ENCODE data around the gene AMOTL1. TPM values are rescaled to one million over a fixed set of nuclear protein-coding genes. Genes with fewer than 3 reads are reported as not detected.

The AMOTL1 gene
- polyA plus RNA-seq, 6 donors from 2014 or later: 0.07 to 0.15 TPM; not detected in 4

- H3K4me3 Mint-ChIP-seq: no peak overlapping the region
- DNase-seq (no peak), ATAC-seq (ENCODE audit: low read depth in 2 of 2) (no peak)
- no peaks in the 10 kb centered on the region for H3K27me3 Mint-ChIP-seq
- H3K36me3 Mint-ChIP-seq: peaks cover 0 to 6% of the 10 kb centered on the region in 2 donors
- H3K27ac Mint-ChIP-seq: peak overlapping the region in 3 of 6 donors; percentile 3 to 34 (median 16)
- H3K4me1 Mint-ChIP-seq: peaks cover 8 to 18% (median 10%) of the 10 kb centered on the region in 3 donors
- H3K9me3 Mint-ChIP-seq: no peaks in the 10 kb centered on the region
These were observed 88.3 kb downstream of the AMOTL1 start for GRCh38 chr11:94856443-94856842.

DNA sequence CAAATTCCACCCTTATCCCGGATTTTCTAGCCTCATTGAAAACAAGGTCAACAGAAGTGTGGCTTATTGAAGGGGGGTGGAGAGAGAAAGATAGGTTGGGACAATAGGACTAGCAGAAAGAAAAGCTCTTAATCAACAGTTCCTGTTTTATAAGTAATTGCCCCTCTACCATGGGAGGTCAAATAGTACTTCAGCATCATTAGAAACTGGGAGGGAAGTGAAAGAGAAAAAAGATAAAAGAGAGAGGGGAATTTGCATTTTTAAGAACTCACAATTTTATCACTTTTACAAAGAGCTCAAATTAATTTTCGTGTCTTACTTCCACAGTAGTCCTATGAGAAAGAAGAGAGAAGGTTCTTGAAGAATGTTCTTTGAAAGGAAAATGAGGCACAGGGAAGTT, 89.2 kb downstream of the AMOTL1 start:
- peaks cover 8 to 18% (median 10%) of the 10 kb centered on the region in 3 donors for H3K4me1 Mint-ChIP-seq
- H3K4me3 Mint-ChIP-seq: peak overlapping the region in 2 of 8 donors; percentile 15 to 29
- no peaks in the 10 kb centered on the region for H3K27me3 Mint-ChIP-seq
- H3K27ac Mint-ChIP-seq: peak overlapping the region in 3 of 6 donors; percentile 26 to 70 (median 69)
- DNase-seq (no peak), ATAC-seq (ENCODE audit: low read depth in 2 of 2) (peak; percentile 34 to 74)
- H3K9me3 Mint-ChIP-seq: no peaks in the 10 kb centered on the region
- H3K36me3 Mint-ChIP-seq: peaks cover 0 to 6% of the 10 kb centered on the region in 2 donors

DNA sequence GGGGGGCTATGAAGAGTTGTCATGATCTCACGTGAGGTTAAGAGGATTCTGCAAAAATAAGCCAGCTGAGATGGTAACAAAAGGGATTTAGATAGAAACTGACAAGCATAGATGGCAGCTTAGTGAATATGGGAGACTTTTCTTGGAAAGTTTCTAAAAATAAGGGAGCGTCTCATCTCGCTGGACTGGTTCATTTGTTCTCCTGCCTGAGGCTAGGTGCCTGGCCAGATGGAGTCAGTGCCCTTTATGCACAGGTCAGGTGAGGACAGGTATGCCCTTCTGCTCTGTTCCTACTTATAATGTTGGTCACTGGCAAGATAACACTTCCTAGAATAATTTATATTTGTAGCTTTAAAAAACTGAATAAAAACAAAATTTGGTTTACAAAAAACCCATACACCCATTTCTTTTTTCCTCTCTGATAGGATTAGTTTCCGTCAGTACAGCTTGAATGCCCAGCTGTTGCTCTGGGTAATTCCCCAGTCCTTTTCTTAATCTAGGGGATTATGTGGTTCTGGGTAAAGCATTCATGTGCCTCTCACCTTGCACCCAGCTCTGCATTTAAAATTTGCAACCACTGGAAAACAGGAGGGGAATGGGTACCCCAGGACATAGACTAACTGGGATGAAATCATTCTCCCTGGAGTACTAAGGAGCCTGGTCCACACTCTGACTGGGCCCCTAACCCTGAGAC, 90.0 kb downstream of the AMOTL1 start:
- ATAC-seq (ENCODE audit: low read depth in 2 of 2) (no peak), DNase-seq (no peak)
- H3K27me3 Mint-ChIP-seq: no peaks in the 10 kb centered on the region
- H3K27ac Mint-ChIP-seq: no peak overlapping the region
- H3K9me3 Mint-ChIP-seq: no peaks in the 10 kb centered on the region
- H3K36me3 Mint-ChIP-seq: peaks cover 0 to 6% of the 10 kb centered on the region in 2 donors
- H3K4me3 Mint-ChIP-seq: peak overlapping the region in 1 of 8 donors; percentile 6
- peaks cover 8 to 18% (median 10%) of the 10 kb centered on the region in 3 donors for H3K4me1 Mint-ChIP-seq

DNA sequence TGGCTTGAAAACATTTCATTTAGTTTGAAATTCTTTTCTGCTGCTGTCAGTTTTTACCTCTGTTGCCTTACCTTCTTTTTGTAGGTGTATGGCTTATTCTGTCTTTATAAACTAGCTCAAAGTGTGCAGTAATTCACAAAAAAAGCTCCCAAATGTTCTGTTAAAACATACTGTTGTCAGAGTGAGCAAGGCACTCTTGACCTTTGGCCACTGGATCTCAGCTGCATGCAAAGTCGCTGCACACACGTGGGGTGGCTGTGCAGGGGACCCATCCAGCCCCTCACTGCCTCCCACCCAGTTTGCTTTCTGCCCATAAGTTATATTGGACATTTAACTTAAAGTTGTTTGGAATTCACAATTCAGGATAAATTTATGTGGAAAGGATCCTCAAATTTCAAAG, 92.2 kb downstream of the AMOTL1 start:
- Mint-ChIP-seq H3K4me1 (peaks cover 8 to 18% (median 10%) of the 10 kb centered on the region in 3 donors), H3K4me3 (no peak overlapping the region), H3K9me3 (no peaks in the 10 kb centered on the region), H3K36me3 (no peaks in the 10 kb centered on the region), H3K27ac (no peak overlapping the region), H3K27me3 (no peaks in the 10 kb centered on the region)
- no peak for ATAC-seq (ENCODE audit: low read depth in 2 of 2)
- no peak for DNase-seq

GRCh38 chr11:94861306-94861845, 93.2 kb downstream of the AMOTL1 start:
- Mint-ChIP-seq H3K27ac (no peak overlapping the region), H3K9me3 (no peaks in the 10 kb centered on the region), H3K4me3 (no peak overlapping the region), H3K36me3 (no peaks in the 10 kb centered on the region), H3K27me3 (no peaks in the 10 kb centered on the region), H3K4me1 (peaks cover 8 to 18% (median 10%) of the 10 kb centered on the region in 3 donors)
- no peak for ATAC-seq (ENCODE audit: low read depth in 2 of 2)
- no peak for DNase-seq

- peak overlapping the region in 1 of 6 donors; percentile 4 for H3K27ac Mint-ChIP-seq
- H3K4me3 Mint-ChIP-seq: no peak overlapping the region
- no peaks in the 10 kb centered on the region for H3K27me3 Mint-ChIP-seq
- no peaks in the 10 kb centered on the region for H3K36me3 Mint-ChIP-seq
- DNase-seq (no peak), ATAC-seq (ENCODE audit: low read depth in 2 of 2) (no peak)
- no peaks in the 10 kb centered on the region for H3K9me3 Mint-ChIP-seq
- no peaks in the 10 kb centered on the region for H3K4me1 Mint-ChIP-seq
These were observed 95.0 kb downstream of the AMOTL1 start for GRCh38 chr11:94862926-94863880.

DNA sequence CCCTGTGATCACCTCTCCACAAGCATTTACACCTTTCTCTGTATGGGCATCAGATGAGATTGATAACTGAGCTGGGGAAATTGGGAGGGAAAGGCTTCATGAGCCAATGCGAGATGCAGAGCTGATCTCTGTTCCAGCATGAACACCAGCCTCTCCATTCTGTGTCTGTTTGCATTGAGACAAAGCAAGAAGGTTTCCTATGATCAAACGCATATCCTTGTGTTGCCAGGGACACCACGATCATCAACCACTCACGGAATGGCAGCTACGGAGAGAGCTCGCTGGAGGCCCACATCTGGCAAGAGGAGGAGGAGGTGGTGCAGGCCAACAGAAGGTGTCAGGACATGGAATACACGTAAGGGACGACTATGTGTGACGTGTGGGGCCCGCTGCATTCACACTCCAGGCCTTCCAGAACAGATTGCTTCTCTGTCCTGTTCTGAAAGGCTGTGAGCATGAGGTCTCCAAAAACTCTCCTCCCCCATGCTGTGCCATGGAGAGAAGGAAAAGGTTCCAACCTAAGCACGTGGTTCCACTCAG, 96.4 kb downstream of the AMOTL1 start:
- ATAC-seq (ENCODE audit: low read depth in 2 of 2): no peak
- no peaks in the 10 kb centered on the region for H3K36me3 Mint-ChIP-seq
- H3K27ac Mint-ChIP-seq: peak overlapping the region in 2 of 6 donors; percentile 28 to 53
- DNase-seq: no peak
- H3K9me3 Mint-ChIP-seq: no peaks in the 10 kb centered on the region
- H3K4me3 Mint-ChIP-seq: no peak overlapping the region
- H3K27me3 Mint-ChIP-seq: no peaks in the 10 kb centered on the region
- H3K4me1 Mint-ChIP-seq: no peaks in the 10 kb centered on the region

- Mint-ChIP-seq H3K9me3 (no peaks in the 10 kb centered on the region), H3K27ac (no peak overlapping the region), H3K27me3 (no peaks in the 10 kb centered on the region), H3K36me3 (no peaks in the 10 kb centered on the region), H3K4me3 (no peak overlapping the region), H3K4me1 (no peaks in the 10 kb centered on the region)
- DNase-seq (no peak), ATAC-seq (ENCODE audit: low read depth in 2 of 2) (no peak)
These were observed 98.2 kb downstream of the AMOTL1 start for GRCh38 chr11:94866231-94866822.

DNA sequence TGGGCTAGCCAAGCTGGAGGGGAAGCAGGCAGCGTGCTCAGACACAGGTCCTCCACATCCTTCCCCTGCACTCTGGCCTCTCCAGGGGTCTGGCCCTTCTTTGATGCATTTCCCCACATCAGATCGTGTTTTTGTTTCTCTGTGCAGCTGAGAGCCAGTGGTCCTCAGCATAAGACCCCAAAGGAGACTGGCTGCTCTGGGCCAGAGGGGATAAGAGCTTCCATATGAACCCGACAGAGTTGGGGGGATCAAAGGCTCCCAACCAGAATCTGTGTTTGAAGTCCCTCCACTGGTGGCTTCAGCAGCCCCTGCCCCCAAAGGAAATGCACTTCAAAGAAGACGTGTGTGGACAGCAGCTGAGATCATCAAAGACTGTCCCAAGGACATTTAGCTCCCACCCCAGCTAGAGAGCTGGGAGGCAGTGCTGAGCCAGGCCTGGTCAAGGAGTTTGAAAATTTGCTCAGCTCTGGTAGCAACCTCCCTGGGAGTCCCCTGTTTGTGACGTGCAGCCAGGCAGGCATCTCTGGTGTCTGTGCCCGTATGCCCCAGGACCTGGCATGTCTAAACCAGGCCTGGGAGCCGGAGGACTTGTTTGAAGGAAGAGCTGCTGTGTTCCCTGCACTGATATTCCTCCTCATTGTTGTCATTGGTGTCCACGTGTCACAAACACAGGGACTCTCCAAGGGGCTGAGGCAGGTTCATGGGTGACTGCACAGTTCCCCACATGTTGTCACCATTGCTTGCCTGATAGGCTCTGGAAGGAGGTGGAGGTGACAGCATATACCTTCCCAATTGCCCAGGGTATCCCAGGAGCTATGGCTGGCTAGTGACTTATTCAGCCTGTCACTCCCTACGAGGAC, 99.0 kb downstream of the AMOTL1 start:
- Mint-ChIP-seq H3K27ac (no peak overlapping the region), H3K9me3 (no peaks in the 10 kb centered on the region), H3K36me3 (no peaks in the 10 kb centered on the region), H3K4me3 (no peak overlapping the region), H3K4me1 (no peaks in the 10 kb centered on the region), H3K27me3 (no peaks in the 10 kb centered on the region)
- DNase-seq (no peak), ATAC-seq (ENCODE audit: low read depth in 2 of 2) (no peak)

DNA sequence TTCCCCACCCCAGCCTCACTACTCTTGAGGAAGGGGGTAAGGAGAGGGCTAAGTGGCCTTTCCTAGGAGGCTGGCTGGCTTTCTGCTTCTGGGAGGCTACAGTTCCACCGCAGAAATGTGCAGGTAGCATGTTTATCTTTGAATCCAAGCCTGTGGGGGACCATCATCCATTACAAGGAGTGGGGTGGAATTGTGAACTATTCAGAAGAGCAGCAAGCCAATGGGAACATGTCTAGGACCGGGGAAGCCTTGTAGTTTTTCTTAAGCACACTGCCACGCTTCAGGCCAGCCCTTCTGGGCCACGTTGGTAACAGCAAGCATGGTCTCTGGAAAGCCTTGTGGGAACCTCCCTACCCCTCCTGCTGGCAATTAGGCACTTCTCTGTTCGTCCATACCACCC, 100.3 kb downstream of the AMOTL1 start:
- Mint-ChIP-seq H3K27ac (no peak overlapping the region), H3K4me3 (no peak overlapping the region), H3K9me3 (no peaks in the 10 kb centered on the region), H3K36me3 (no peaks in the 10 kb centered on the region), H3K4me1 (no peaks in the 10 kb centered on the region), H3K27me3 (no peaks in the 10 kb centered on the region)
- DNase-seq: no peak
- ATAC-seq (ENCODE audit: low read depth in 2 of 2): no peak

DNA sequence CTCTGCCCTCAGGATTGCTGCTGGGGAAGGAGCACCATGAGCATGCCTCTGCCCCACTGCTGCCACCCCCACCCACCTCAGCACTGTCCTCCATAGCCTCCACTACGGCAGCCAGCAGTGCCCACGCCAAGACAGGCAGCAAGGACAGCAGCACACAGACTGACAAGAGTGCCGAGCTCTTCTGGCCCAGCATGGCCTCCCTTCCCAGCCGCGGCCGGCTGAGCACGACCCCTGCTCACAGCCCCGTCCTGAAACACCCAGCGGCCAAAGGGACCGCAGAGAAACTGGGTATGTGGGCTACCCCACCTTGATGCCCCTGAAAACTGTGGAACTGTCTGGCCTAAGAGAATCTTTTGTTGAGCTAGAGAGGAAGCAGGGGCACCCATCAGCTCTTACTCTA, 101.0 kb downstream of the AMOTL1 start:
- Mint-ChIP-seq H3K4me1 (no peaks in the 10 kb centered on the region), H3K36me3 (no peaks in the 10 kb centered on the region), H3K4me3 (no peak overlapping the region), H3K9me3 (no peaks in the 10 kb centered on the region), H3K27me3 (no peaks in the 10 kb centered on the region), H3K27ac (no peak overlapping the region)
- no peak for DNase-seq
- no peak for ATAC-seq (ENCODE audit: low read depth in 2 of 2)

GRCh38 chr11:94870422-94870821, 102.3 kb downstream of the AMOTL1 start:
- Mint-ChIP-seq H3K36me3 (no peaks in the 10 kb centered on the region), H3K4me1 (no peaks in the 10 kb centered on the region), H3K27me3 (no peaks in the 10 kb centered on the region), H3K9me3 (no peaks in the 10 kb centered on the region), H3K4me3 (peak overlapping the region in 1 of 8 donors; percentile 26), H3K27ac (peak overlapping the region in 1 of 6 donors; percentile 47)
- ATAC-seq (ENCODE audit: low read depth in 2 of 2) (no peak), DNase-seq (no peak)

Data from naive B cell (primary cell).